Thyroid gland (tissue), 4 donors: Measurements from ENCODE around the gene LTC4S. TPM values are rescaled to one million over a fixed set of nuclear protein-coding genes. Genes with fewer than 3 reads are reported as not detected.

Experiments
- DNase-seq, 2 donors: peaks; one replicate each; pipeline ENCODE4 v3.0.0-alpha.2; 2019
- H3K27ac ChIP-seq, 3 donors: fragments of 200-600 bp; sonication (generic); 1 replicate in 2 of 3; 2 replicates in 1 of 3; pipeline ENCODE4 v1.5.1; 2016 to 2019; ENCODE audit warnings: mild to moderate bottlenecking in 1 of 3, moderate library complexity in 1 of 3
- H3K27me3 ChIP-seq: fragments of 200-600 bp; sonication (generic); one replicate; pipeline ENCODE4 v1.5.1; 2019
- H3K36me3 ChIP-seq, 2 donors: fragments of 200-600 bp; sonication (generic); one replicate each; pipeline ENCODE4 v1.5.1; 2016 to 2019
- H3K4me1 ChIP-seq, 2 donors: fragments of 200-600 bp; sonication (generic); one replicate each; pipeline ENCODE4 v1.5.1; 2017 to 2019
- H3K4me3 ChIP-seq, 3 donors: fragments of 200-600 bp; sonication (generic); replicated peaks in 1 of 3; 1 replicate in 2 of 3; 2 replicates in 1 of 3; pipeline ENCODE4 v1.5.1; 2016; ENCODE audit warnings: mild to moderate bottlenecking in 1 of 3
- H3K9me3 ChIP-seq: fragments of 200-600 bp; sonication (generic); one replicate; pipeline ENCODE4 v1.5.1; 2017
- POLR2A ChIP-seq, 2 donors: fragments of 450-650 bp; IDR thresholded peaks; one replicate each; pipeline ENCODE4 v1.6.1; 2017; ENCODE audit warnings: antibody characterized with exemption in 2 of 2, mild to moderate bottlenecking in 2 of 2, moderate library complexity in 1 of 2
- WGBS, 2 donors: methylation state at CpG; one replicate each; pipeline ENCODE4 v1.1.5; 2017; 5-methylcytosine and 5-hydroxymethylcytosine counted together
- intact Hi-C: fragments of 100-400 bp; cut with DNase I; formaldehyde crosslinking; loops from one replicate; pipeline ENCODE4 v1.15.1; 2023
- total RNA-seq, 4 donors: library from RNA; depleted of rRNA; stranded (reverse); fragments of >200 nt; gene quantifications; one replicate each; pipeline ENCODE4 v1.2.3, GENCODE V29; 2016
- TF ChIP-seq, protein P1 (sequence below), 6 experiments: fragments of 200-600 bp in 3 of 6; fragments of 450-650 bp in 3 of 6; sonication (generic) in 3 of 6; IDR thresholded peaks; one replicate each; pipeline ENCODE4 v1.5.1; 2016 to 2019; ENCODE audit warnings: antibody characterized with exemption in 6 of 6, mild to moderate bottlenecking in 2 of 6, inconsistent platforms in 1 of 6, moderate library complexity in 1 of 6

The LTC4S gene
- total RNA-seq, 4 donors from 2014 or later: 6.4 to 28.2 (median 15.9) TPM

- intact Hi-C loops: loop anchor here (5.0 kb wide), 1 partner anchor 35 kb away; no protein-coding TSS in a partner anchor
- peaks cover 13 to 14% of the 10 kb centered on the region in 2 donors for H3K36me3 ChIP-seq
- no peak for TF ChIP-seq POLR2A (IDR thresholded peaks at IDR 0.05)
- TF ChIP-seq, protein P1, sequence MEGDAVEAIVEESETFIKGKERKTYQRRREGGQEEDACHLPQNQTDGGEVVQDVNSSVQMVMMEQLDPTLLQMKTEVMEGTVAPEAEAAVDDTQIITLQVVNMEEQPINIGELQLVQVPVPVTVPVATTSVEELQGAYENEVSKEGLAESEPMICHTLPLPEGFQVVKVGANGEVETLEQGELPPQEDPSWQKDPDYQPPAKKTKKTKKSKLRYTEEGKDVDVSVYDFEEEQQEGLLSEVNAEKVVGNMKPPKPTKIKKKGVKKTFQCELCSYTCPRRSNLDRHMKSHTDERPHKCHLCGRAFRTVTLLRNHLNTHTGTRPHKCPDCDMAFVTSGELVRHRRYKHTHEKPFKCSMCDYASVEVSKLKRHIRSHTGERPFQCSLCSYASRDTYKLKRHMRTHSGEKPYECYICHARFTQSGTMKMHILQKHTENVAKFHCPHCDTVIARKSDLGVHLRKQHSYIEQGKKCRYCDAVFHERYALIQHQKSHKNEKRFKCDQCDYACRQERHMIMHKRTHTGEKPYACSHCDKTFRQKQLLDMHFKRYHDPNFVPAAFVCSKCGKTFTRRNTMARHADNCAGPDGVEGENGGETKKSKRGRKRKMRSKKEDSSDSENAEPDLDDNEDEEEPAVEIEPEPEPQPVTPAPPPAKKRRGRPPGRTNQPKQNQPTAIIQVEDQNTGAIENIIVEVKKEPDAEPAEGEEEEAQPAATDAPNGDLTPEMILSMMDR (IDR thresholded peaks at IDR 0.05): no peak
Observed at GRCh38 chr5:179762079-179762780, 31.6 kb upstream of the LTC4S start.

GRCh38 chr5:179762781-179763176 is 31.0 kb upstream of the LTC4S start:
- Histone ChIP-seq H3K4me3 (no peak overlapping the region), H3K27ac (no peak overlapping the region), H3K9me3 (no peaks in the 10 kb centered on the region), H3K27me3 (no peaks in the 10 kb centered on the region), H3K4me1 (peaks cover 26 to 44% of the 10 kb centered on the region in 2 donors), H3K36me3 (peaks cover 13 to 14% of the 10 kb centered on the region in 2 donors)
- 11 to 20% methylated on average over 3 of the region's 3 CpGs for WGBS, 2 donors
- TF ChIP-seq POLR2A (IDR thresholded peaks at IDR 0.05): no peak
- TF ChIP-seq, protein P1 (IDR thresholded peaks at IDR 0.05): no peak
- no peak for DNase-seq
- intact Hi-C loops: loop anchor here (5.0 kb wide), 1 partner anchor 35 kb away; no protein-coding TSS in a partner anchor

More at GRCh38 chr5:179762079-179762780, 31.6 kb upstream of the LTC4S start:
- H3K4me1 ChIP-seq: peaks cover 26 to 44% of the 10 kb centered on the region in 2 donors
- H3K27me3 ChIP-seq: no peaks in the 10 kb centered on the region
- no peak overlapping the region for H3K27ac ChIP-seq
- no peaks in the 10 kb centered on the region for H3K9me3 ChIP-seq
- DNase-seq: peak; percentile 38 to 39
- no peak overlapping the region for H3K4me3 ChIP-seq
- WGBS, 2 donors: 42 to 48% methylated on average over 9 to 10 of the region's 10 CpGs

- intact Hi-C loops: loop anchor here (5.0 kb wide), 1 partner anchor 34 kb away; no protein-coding TSS in a partner anchor
- H3K36me3 ChIP-seq: peaks cover 13 to 14% of the 10 kb centered on the region in 2 donors
- DNase-seq: peak; percentile 73 to 79
- TF ChIP-seq, protein P1 (IDR thresholded peaks at IDR 0.05): peak; percentile 62 to 93 (median 86)
- TF ChIP-seq POLR2A (IDR thresholded peaks at IDR 0.05): no peak
- H3K4me3 ChIP-seq: no peak overlapping the region
- H3K27ac ChIP-seq: peak overlapping the region in 2 of 3 donors; percentile 21 to 45
- no peaks in the 10 kb centered on the region for H3K9me3 ChIP-seq
- no peaks in the 10 kb centered on the region for H3K27me3 ChIP-seq
- peaks cover 26 to 44% of the 10 kb centered on the region in 2 donors for H3K4me1 ChIP-seq
- WGBS, 2 donors: 22 to 26% methylated on average over 10 of the region's 10 CpGs
Observed at GRCh38 chr5:179763215-179763945, 30.4 kb upstream of the LTC4S start.

GRCh38 chr5:179764056-179764455 is 29.7 kb upstream of the LTC4S start:
- H3K36me3 ChIP-seq: peaks cover 13 to 17% of the 10 kb centered on the region in 2 donors
- intact Hi-C loops: loop anchor here (5.0 kb wide), 1 partner anchor 33 kb away; no protein-coding TSS in a partner anchor
- no peak for DNase-seq
- WGBS, 2 donors: 73 to 84% methylated on average over 8 of the region's 8 CpGs
- TF ChIP-seq, protein P1 (IDR thresholded peaks at IDR 0.05): no peak
- no peak for TF ChIP-seq POLR2A (IDR thresholded peaks at IDR 0.05)
- no peaks in the 10 kb centered on the region for H3K9me3 ChIP-seq
- no peak overlapping the region for H3K4me3 ChIP-seq
- H3K27ac ChIP-seq: peak overlapping the region in 1 of 3 donors; percentile 45
- no peaks in the 10 kb centered on the region for H3K27me3 ChIP-seq
- peaks cover 26 to 44% of the 10 kb centered on the region in 2 donors for H3K4me1 ChIP-seq
